UCSD-AML1 (cell line): ENCODE results near the gene PTRH2.

ENCODE experiments used
- DNase-seq: peaks from one replicate; lab custom pipeline; 2025; ENCODE audit not compliant: unreplicated experiment; lab: John Stamatoyannopoulos, UW

PTRH2 gene

DNA sequence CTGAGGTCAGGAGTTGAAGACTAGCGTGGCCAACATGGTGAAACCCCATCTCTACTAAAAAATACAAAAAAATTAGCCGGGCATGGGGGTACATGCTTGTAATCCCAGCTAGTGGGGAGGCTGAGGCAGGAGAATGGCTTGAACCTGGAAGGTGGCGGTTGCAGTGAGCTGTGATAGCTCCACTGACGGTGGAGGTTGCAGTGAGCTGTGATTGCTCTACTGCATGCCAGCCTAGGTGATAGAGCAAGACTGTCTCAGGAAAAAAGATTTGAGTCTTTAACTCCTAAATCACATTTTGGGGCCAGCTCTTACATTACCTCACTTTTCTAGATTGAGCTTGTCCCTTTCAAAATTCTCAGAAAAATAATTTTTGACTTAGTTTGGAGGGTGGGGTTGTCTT, 15.4 kb upstream of the PTRH2 start:
- no peak for DNase-seq

DNA sequence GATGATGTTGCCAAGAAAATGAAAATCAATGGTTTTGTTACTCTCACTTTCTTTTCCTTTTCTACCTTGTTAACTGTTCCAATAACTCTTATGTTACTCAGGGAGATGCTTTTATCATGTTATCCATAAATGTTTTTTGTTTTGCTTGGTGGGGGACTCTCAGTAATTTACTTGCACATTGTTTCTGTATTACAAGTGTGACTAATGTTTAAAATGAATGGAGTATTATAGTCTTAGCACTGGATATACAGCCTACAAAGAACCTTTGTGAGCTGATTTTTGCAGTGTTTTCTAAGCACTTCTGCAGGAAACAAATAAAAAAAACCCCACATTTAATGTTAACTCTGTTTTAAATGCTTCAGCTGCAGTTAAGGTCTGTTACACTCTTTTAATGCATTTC, 12.3 kb upstream of the PTRH2 start:
- no peak for DNase-seq

DNA sequence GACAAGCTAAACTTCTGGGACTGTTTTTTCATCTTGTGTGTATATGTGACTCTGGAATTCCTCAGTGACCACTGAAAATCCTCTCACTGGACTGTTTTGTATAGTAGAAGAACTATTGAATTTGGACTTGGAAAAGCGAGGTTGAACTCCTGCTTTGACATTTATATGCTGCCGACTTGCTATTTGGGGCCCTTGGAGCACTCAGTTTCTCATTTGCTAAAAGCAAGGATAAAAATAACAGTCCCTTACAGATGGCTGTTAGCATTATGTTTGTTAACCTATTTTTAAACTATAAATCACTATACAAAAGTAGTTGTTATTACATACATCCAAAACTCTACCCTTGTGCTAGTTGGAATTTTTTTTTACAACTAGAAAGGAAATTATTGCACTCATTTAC, 9.2 kb upstream of the PTRH2 start:
- no peak for DNase-seq

DNA sequence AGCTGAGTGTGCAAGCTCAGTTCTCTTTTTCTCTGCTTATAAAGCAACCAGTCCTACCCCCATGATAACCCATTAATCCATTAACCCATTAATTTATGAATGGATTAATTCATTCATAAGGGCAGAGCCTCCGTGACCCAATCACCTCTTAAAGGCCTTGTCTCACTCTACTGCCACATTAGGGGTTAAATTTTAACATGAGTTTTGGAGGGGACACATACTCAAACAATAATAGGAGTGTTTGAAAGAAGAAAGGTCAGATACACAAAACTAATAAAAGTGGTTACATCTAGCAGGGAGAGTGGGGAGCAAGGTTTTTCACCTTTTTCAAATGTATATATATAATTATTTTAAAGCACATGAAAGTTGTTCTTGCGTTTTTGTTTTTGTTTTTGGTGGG, 7.0 kb upstream of the PTRH2 start:
- no peak for DNase-seq

DNA sequence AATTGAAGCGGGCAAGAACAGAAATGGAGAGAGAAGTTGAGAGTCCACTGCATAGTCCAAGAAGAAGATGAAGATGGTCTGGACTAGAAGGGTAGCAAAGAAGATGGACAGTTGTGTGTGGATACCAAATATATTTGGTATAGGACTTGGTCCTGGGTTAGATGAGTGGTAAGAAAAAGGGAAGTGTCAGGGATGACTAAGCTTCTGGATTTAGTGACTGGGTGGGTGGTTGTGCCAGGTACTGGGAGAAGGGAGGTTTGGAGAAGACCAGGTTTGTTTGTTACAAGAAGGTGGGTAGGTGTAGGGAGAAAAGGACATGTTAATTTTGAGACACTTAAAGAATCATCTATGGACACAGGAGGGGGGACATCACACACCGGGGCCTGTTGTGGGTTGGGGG, 5.6 kb upstream of the PTRH2 start:
- DNase-seq, result no peak

DNA sequence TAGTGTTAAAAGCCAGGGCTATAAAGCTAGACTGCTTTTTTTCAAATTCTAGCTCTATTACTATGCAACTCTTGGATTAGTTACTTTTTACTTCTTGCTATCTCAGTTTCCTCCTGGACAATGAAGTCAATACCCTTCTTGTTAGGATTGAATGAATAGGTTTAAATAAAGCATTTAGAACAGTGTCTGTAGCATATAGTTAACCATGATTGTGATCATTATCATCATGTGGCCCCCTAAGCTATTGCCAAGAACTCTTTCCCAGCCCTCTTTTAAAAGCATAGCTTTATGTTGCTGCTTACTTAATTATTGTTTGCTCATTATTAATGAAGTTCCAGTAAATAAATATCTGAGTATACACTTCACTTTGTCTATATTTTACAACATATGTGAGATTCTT, 4.7 kb upstream of the PTRH2 start:
- no peak for DNase-seq

DNA sequence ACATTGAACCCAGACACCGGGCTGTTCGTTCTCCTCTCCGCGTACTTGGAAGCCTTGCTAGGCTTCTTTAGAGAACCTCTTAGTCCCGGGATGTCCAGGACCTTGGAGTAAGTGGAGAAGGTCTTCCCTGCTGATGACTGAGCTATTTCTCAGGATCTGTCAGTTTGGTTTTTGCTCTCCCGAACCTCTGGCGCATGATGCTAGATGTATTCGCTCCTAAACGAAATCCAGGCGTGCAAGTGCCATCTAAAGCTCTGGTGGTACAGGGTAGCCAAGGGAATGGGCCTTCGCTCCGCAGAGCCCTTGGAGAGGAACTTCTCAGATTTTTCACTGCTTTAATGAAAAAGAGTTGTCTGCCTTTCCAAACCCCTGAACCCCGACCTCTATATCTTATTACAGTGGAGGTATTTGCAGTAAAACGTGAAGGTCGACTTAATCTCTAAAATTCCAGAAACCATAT, 771 bp upstream of the PTRH2 start:
- DNase-seq, result peak; percentile 49

DNA sequence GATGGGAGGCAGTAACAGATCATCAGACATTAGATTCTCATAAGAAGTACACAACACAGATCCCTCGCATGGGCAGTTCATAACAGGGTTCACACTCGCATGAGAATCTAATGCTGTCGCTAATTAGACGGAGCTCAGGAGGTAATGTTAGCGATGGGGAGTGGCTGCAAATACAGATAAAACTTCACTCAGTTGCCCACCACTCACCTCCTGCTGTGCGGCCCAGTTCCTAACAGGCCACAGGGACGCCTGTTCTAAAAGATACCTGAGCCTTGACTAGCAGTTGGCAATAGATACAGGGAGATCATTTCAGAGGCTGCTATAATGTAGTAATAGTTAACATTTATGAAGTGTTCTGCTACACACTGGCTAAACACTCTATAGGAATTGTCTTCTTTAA, 4.9 kb downstream of the PTRH2 start:
- no peak for DNase-seq

DNA sequence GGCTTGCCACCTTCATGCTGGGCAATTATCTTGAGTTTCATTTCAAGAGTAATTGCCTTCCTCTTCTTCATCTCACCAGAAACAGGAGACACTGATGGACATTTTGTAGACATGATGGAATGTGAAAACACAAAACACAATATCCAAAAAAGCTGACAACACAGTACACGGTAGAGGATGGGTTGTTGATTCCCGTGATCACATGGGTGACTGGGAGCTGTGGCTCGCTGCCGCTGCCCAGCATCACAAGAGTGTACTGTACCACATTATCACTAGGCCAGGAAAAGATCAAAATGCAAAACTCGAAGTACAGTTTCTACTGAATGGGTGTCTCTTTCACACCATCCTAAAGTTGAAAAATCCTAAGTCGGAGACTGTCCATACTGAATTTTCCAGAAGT, 7.4 kb downstream of the PTRH2 start:
- DNase-seq, result no peak

DNA sequence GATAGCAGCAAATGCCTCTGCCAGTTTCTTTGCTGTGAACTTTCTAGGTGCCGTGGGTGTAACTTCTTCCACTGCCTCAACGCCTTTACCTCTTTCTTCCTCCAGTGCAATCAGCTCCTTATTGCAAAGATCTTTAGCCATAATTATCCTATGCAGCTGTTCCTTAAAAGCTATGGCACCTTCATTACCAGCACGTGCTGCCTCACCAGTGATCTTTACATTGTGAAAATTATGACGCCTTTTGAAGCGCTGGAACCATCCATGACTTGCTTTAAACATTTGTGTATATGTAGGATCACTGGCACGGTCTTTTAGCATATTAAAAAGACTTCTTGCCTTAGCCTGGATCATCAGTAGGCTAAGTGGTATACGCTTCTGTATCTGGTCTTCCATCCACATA, 8.0 kb downstream of the PTRH2 start:
- no peak for DNase-seq

DNA sequence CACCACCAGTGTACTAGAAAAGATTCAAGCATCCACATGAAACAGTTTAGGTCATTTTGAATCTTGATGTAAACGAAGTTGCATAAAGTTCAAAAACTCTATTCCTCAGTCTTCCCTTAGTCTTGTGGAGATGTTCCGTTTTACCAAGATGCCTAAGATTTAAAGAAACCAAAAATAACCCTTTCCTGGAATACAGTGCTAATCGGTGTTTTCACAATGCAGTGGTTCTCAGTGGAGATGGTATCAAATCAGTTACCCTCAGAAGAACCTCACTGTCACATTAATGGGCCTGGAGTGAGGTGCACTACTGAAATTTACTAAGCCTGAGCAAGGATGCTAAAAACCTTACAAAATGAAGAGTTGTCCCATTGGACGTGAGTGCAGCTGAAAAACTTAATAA, 9.1 kb downstream of the PTRH2 start:
- no peak for DNase-seq

DNA sequence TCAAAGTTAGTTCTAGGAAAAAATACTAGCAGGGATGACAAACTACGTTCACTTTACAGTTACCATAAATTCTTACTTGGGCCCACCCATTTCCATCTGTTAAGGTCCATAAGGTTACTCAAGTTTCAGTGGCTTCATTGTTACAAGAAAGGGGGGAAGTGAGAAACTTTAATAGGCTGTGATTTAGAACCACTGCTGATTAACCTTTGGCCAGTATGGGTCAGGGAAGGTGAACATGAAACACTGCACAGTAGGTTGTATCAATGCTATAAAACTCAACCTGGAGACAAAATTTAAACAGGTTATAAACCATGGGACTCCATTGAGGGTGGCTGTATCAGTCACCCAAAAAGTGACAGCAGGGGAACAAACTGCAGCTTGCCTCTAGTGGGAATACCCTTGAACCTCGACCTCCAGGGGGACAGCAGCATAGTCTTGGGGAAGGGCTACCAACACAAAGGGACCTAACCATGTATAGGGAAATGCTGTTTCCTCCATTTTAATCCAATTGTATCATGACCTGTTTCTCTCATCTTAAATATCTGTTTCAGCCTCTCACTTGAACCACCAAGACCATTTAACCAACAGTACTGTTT, 10.4 kb downstream of the PTRH2 start:
- DNase-seq, result no peak

DNA sequence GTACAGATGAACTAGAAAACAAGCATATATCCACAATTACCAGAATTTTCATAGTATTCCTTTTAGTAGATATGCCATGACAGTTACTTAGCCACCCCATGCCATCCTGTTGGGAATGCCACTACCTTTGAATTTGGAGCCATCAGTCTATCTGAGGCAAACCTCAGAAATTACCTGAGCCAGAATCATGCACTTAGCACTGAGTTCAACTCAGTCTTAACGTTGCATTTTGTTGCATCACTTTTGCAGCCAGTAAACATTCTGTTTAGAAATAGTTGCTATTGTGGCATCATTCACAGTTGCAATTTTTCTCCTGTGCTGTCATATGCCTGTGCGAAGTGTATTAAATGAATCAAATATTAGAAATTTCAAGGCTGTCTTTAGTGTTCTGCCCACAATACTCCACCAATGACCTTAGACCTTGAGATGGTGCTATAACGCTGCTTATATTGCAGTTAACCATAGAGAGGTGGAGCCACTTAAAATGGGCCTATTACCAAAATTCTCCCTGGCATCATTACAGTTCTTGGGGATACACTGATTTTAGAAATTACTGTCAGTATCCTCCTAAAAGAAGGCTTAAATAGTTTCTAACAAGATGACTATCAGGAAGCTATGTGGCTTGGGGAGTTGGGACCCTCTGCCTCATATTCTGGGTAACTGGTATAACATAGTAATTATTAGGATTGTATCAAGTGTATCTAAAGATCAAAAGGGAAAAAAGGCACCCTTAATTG, 11.1 kb downstream of the PTRH2 start:
- no peak for DNase-seq

DNA sequence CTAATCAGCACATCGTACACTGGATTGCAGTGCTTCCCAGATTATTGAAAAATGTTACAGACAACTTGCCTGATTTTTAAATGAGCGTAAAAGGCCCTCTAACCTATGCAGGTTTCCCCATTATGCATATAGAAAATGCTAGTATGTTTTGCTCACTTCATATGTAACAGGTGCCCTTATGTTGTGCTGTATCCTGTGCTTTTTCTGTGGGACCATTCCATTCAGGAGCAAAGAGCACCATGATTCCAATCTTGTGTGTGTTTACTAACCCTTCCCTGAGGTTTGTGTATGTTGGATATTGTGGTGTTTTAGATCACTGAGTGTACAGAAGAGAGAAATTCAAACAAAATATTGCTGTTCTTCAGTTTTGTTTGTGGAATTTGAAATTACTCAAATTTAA, 12.9 kb downstream of the PTRH2 start:
- DNase-seq, result no peak

DNA sequence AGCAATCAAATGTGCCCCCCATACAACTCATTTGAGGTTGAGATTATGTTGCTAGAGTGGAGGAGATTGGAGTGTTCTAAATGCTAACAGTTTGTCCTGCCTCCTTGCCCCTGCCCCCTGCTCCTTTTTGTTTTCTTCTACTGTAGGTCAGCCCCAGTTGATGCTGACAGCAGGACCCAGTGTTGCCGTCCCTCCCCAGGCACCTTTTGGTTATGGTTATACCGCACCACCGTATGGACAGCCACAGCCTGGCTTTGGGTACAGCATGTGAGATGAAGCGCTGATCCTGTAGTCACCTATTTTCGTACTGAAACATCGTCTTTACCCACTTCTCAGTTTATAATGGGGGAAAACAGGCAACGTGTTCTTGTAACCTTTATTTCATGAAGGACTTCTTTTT, 13.6 kb downstream of the PTRH2 start:
- DNase-seq, result no peak

DNA sequence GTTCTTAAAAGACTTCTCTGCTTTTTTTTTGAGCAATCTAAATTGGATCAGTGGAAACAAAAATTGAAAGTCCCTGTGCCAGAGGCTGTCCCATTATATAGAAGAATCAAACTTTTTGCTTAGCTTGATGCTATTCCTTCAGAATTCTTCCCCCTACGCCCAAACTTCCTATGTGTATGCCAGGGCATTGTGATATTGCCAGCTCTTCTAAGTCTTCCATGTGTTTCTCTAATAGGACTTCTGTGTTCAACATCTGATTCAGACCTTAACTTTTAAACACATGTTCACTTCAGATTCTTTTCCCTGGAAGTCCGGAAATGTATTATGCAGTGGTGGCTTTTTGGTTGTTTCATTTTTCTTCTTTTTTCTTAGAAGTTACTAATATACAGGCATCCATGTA, 18.7 kb downstream of the PTRH2 start:
- DNase-seq, result no peak

DNA sequence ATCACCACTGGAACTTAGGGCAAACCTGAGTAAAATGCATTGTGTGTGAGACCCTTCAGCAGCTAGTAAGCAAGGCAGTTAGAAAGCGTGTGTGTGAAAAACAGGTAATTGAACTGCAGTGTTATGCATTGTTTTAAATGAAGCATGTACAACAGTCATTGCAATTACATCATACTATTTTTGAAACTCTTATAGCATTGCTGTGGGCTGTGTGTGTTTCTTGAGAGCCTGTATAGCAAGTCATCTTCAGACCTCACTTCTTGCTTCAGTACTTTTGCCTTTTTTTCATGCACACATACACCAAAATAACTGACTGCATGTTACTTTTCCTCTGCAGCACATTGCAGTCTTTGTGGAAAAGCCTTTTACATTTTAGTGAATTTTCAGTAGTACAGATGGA, 19.2 kb downstream of the PTRH2 start:
- no peak for DNase-seq

DNA sequence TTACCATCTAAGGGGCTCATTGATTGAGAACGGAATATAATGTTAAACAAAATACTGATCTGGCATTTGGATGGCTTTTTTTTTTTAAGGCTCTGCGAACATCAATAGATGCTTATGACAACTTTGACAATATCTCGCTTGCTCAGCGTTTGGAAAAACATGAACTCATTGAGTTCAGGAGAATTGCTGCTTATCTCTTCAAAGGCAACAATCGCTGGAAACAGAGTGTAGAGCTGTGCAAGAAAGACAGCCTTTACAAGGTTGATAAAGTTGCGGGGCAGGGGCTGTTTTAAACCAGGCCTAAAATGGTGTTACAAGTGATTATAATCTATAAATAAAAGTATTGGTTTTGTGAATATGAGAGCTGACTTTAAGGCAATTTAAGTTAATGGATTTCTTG, 22.3 kb downstream of the PTRH2 start:
- no peak for DNase-seq

DNA sequence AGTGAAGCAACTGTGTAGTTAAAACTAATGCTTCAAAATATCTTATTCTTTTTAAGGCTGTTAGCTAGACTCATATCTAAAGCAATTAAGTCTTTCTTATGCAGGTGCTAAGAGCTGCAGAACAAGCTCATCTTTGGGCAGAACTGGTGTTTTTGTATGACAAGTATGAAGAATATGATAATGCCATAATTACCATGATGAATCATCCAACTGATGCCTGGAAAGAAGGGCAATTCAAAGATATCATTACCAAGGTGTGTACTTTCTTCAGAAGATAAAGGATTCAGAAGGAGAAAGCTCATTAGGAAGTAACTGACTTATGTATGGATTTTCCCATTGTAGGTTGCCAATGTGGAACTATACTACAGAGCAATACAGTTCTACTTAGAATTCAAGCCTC, 23.9 kb downstream of the PTRH2 start:
- DNase-seq, result no peak

DNA sequence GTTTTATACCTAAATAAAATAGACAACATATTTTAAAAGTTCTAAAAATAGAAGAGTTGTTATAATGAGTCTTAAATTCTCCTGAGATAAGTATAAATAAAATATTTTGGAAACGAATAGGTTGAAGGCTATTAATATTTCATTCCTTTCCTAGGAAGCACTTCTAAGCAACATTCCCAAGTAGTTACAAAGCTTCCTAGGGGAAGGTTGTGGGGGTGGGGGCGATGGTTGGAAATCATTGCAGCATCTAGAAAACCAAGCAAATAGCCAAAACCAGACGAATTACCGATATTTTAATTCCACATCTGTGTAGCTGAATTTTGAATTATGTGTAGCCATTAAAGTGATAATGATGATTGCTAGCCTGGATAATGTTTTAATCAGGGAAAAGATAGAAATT, 26.9 kb downstream of the PTRH2 start:
- no peak for DNase-seq

DNA sequence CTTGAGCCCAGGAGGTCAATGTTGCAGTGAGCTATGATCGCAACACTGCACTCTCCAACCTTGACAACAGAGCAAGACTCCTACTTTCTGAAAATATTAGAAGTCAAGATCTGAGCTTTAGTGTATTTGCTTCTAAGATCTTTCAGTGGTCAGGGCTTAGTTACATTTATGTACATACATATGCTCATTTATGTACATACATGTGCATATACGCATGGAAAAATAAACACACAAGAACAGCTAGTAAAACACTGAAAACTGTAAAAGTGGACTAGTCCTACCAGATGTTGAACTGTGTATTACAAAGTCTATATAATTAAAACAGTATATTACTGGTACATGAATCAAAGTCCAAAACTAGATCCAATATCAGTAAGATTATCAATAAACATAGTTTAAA, 28.3 kb downstream of the PTRH2 start:
- no peak for DNase-seq

DNA sequence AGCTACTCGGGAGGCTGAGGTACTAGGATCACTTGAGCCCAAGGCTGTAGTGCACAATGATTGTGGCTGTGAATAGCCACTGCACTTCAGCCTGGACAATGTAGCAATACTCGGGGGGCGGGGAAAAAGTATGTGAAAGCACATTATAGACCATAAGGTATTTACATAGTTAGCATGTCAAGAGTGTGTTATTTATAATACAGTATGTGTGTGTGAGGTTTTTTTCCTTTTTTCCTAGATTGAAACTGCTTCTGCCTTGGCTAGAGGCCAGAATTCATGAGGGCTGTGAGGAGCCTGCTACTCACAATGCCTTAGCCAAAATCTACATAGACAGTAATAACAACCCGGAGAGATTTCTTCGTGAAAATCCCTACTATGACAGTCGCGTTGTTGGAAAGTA, 30.5 kb downstream of the PTRH2 start:
- no peak for DNase-seq

DNA sequence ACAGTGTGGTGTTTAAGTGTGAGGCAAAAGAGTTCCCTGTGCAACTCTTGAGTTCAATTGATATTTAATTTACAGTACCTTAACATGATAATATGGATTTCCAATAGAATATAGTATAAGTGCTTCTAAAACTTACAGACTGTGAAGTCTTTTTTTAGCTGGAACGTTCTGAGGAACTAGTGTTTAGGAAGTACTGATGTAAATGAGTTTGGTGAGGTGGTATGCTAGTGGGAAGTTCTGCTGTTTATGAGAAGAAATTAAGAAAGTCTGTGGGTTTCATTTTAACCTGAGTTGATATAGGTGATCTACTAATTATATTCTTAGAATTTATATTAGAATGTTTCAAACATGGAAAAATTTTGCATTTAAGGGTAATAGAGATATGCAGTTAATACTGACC, 32.0 kb downstream of the PTRH2 start:
- DNase-seq, result no peak
